Measurements from ENCODE around the gene ATP9A. TPM values are rescaled to one million over a fixed set of nuclear protein-coding genes. Genes with fewer than 3 reads are reported as not detected.
"Not testable (repeated sequence)": the region's sequence is repeated elsewhere in the genome, so short reads cannot be mapped to it uniquely, and the experiment has no call there.

The ATP9A gene
- total RNA-seq, 3 donors from 2014 or later, result 54.0 to 102 (median 59.4) TPM

DNA sequence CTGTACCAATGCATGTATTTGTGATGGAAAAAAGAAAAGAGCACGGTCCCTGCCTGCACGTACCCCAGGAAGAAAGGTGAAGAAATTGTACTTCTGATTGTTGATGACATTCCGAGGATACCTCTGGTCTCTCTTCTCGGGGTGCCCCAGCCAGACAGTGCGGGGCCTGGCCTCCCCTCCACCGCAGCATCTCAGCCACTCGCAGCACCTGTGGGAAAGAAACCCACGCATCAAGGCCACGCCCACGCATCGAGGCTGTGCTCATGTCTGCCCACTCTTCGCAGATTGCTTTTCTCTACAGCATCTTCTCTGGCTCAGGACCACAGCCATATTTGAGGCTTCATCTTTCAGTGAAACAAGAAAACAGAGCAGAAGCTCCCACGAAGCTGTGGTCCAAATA lies 38.4 kb downstream of the ATP9A start:
- Histone ChIP-seq H3K9me3 (no peaks in the 10 kb centered on the region), H3K4me3 (no peak overlapping the region), H3K4me1 (ENCODE audit: low read depth) (peaks cover 3% of the 10 kb centered on the region), H3K36me3 (ENCODE audit: low read depth) (no peaks in the 10 kb centered on the region)
- TF ChIP-seq, protein P1, sequence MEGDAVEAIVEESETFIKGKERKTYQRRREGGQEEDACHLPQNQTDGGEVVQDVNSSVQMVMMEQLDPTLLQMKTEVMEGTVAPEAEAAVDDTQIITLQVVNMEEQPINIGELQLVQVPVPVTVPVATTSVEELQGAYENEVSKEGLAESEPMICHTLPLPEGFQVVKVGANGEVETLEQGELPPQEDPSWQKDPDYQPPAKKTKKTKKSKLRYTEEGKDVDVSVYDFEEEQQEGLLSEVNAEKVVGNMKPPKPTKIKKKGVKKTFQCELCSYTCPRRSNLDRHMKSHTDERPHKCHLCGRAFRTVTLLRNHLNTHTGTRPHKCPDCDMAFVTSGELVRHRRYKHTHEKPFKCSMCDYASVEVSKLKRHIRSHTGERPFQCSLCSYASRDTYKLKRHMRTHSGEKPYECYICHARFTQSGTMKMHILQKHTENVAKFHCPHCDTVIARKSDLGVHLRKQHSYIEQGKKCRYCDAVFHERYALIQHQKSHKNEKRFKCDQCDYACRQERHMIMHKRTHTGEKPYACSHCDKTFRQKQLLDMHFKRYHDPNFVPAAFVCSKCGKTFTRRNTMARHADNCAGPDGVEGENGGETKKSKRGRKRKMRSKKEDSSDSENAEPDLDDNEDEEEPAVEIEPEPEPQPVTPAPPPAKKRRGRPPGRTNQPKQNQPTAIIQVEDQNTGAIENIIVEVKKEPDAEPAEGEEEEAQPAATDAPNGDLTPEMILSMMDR (IDR thresholded peaks at IDR 0.05), result no peak
- DNase-seq, result no peak
- no peak for ATAC-seq
- intact Hi-C loops (cut with DNase I, micrococcal nuclease), result no loop called here

DNA sequence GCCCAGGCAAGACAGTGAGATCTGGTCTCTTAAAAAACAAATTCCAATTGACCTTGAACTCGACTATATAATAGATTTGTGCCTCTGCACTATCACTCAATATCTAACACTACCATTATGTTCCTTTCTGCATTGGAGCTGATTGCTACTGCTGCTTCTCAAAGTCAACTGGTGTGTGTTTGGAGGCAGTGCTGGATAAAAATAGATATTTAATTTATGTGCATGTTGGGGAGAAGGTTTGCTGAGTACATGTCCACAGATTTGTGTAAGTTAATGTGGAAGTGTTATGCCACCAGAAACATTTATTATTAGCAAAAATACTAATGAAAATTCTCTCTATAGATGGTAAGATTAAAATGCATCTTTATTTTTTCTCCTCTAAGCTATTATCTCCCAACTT lies 39.5 kb downstream of the ATP9A start:
- intact Hi-C loops (cut with DNase I, micrococcal nuclease), result no loop called here
- Histone ChIP-seq H3K4me3 (no peak overlapping the region), H3K36me3 (ENCODE audit: low read depth) (no peaks in the 10 kb centered on the region), H3K9me3 (no peaks in the 10 kb centered on the region), H3K4me1 (ENCODE audit: low read depth) (no peaks in the 10 kb centered on the region)
- no peak for ATAC-seq
- DNase-seq, result no peak
- TF ChIP-seq, protein P1 (IDR thresholded peaks at IDR 0.05), result no peak

DNA sequence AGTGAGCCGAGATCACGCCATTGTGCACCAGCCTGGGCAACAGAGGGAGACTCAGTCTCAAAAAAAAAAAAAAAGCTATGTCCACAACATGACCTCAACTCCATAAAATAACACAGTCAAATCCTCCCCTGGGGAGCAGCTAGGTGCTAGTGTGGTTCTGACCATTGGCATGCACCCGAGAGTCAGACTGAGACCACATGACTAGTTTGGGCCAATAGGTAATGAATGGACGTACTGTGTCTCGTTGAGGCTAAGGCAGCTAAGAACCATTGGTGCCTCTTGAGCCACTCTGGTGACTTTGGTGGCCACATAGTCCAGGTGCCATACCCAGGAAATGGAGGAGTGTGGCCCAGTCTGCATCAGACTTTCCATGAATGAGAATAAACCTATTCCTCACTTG lies 40.3 kb downstream of the ATP9A start:
- H3K9me3 ChIP-seq, result no peaks in the 10 kb centered on the region
- DNase-seq, result no peak
- ATAC-seq, result no peak
- H3K4me1 ChIP-seq (ENCODE audit: low read depth), result no peaks in the 10 kb centered on the region
- H3K36me3 ChIP-seq (ENCODE audit: low read depth), result no peaks in the 10 kb centered on the region
- TF ChIP-seq, protein P1 (IDR thresholded peaks at IDR 0.05), result no peak
- intact Hi-C loops (cut with DNase I, micrococcal nuclease), result no loop called here
- H3K4me3 ChIP-seq, result no peak overlapping the region

DNA sequence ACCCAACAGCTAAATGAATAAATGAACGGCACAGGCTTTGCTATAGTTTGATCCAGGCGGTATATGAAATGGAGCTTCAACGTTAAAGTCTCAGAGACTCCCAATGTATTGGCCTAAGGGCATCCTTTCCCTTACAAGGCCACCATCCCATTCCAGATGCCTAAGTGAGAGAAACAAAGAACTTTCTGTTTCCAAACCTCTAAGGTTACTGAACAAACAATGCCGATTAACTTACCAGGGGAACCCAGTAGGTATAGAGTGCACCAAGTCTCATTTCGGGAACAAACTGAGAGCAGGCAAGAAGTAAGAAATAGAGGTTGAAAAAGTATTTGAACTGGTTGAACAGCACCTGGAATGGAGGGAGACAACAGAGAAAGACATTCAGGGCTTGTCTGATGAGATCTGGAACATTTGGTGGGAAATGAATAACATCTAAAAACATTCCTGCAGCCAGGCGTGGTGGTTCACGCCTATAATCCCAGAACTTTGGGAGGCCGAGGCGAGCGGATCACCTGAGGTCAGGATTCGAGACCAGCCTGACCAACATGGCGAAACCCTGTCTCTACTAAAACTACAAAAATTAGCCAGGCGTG lies 42.5 kb downstream of the ATP9A start:
- Histone ChIP-seq H3K9me3 (no peaks in the 10 kb centered on the region), H3K4me3 (no peak overlapping the region), H3K4me1 (ENCODE audit: low read depth) (no peaks in the 10 kb centered on the region), H3K36me3 (ENCODE audit: low read depth) (no peaks in the 10 kb centered on the region)
- DNase-seq (no peak), ATAC-seq (no peak)
- intact Hi-C loops (cut with DNase I, micrococcal nuclease), result no loop called here
- TF ChIP-seq, protein P1 (IDR thresholded peaks at IDR 0.05), result no peak

DNA sequence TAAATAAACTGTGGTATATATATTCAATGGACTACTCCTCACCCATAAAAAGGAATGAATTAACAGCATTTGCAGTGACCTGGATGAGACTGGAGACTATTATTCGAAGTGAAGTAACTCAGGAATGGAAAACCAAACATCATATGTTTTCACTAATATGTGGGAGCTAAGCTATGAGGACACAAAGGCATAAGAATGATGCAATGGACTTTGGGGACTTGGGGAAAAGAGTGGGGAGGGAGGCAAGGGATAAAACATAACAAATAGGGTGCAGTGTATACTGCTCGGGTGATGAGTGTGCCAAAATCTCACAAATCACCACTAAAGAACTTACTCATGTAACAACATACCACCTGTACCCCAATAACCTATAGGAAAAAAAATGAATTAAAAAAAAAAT lies 45.2 kb downstream of the ATP9A start:
- ATAC-seq; intact Hi-C loops (cut with DNase I, micrococcal nuclease); DNase-seq; H3K4me3 ChIP-seq; H3K9me3 ChIP-seq; H3K36me3 ChIP-seq (ENCODE audit: low read depth); H3K4me1 ChIP-seq (ENCODE audit: low read depth): not testable (repeated sequence)

DNA sequence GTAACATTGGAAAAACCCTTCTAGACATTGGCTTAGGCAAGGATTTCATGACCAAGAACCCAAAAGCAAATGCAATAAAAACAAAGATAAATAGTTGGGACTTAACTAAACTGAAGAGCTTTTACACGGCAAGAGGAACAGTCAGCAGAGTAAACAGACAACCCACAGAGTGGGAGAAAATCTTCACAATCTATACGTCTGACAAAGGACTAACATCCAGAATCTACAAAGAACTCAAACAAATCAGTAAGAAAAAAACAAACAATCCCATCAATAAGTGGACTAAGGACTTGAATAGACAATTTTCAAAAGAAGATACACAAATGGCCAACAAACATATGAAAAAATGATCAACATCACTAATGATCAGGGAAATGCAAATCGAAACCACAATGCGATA lies 45.9 kb downstream of the ATP9A start:
- ATAC-seq; H3K4me3 ChIP-seq; intact Hi-C loops (cut with DNase I, micrococcal nuclease); DNase-seq; H3K36me3 ChIP-seq (ENCODE audit: low read depth); H3K4me1 ChIP-seq (ENCODE audit: low read depth); H3K9me3 ChIP-seq: not testable (repeated sequence)

DNA sequence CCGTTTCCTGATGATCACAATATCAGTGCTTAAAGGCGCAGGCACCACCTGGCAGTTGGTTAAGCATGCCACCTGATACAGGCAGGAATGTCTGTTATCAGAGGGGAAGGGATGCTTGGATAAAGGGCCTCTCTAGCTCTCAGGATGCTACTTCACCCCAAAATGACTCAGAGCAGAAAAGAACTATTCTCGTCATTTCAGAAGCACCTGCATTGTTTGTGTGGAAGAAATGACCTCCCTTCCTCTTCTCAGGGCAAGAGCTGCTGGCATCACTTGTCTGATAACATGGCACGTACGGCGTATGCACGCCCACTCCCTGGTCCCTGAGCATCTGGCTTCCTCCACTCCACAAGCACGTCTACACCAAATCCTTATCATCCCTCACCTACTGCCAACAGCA lies 47.3 kb downstream of the ATP9A start:
- H3K36me3 ChIP-seq (ENCODE audit: low read depth), result no peaks in the 10 kb centered on the region
- TF ChIP-seq, protein P1 (IDR thresholded peaks at IDR 0.05), result no peak
- intact Hi-C loops (cut with DNase I, micrococcal nuclease), result no loop called here
- H3K9me3 ChIP-seq, result no peaks in the 10 kb centered on the region
- ATAC-seq (no peak), DNase-seq (no peak)
- no peaks in the 10 kb centered on the region for H3K4me1 ChIP-seq (ENCODE audit: low read depth)
- H3K4me3 ChIP-seq, result no peak overlapping the region
